AG04450 (cell line): ENCODE data around the gene TMEM198. TPM values are rescaled to one million over a fixed set of nuclear protein-coding genes. Genes with fewer than 3 reads are reported as not detected.

Experiments used
- CTCF ChIA-PET: fragments of 300-600, 350-600 bp; formaldehyde crosslinking; extraction: SDS; loops from one replicate; lab custom pipeline; 2022; ENCODE audit warnings: antibody characterized with exemption, inconsistent platforms; lab: Charles Lee
- POLR2A ChIA-PET: fragments of 350-600 bp; formaldehyde crosslinking; extraction: SDS; loops from one replicate; lab custom pipeline; 2021; ENCODE audit warnings: antibody characterized with exemption, inconsistent platforms; lab: Yijun Ruan, JAX
- DNase-seq: peaks from one replicate; pipeline ENCODE4 v3.0.0-alpha.2; 2011; ENCODE audit warnings: low read depth, low spot score
- H3K27ac ChIP-seq: one replicate; pipeline ENCODE4 v1.5.1; 2012; ENCODE audit warnings: low read depth, low read length, control low read depth
- H3K27me3 ChIP-seq: one replicate; pipeline ENCODE4 v1.6.0; 2012; ENCODE audit warnings: low read length; ENCODE audit not compliant: control insufficient read depth, insufficient read depth
- H3K4me3 ChIP-seq: 2 replicates; pipeline ENCODE4 v1.5.1; 2011; ENCODE audit warnings: mild to moderate bottlenecking, low read depth, low read length, control low read depth
- H3K9me3 ChIP-seq: 2 replicates; pipeline ENCODE4 v1.5.1; 2012; ENCODE audit warnings: low read length; ENCODE audit not compliant: control insufficient read depth, insufficient read depth
- CTCF ChIP-seq: IDR thresholded peaks from 2 replicates; pipeline ENCODE4 v1.5.1; 2011; ENCODE audit warnings: low read depth, low read length, control low read depth, inconsistent platforms
- polyA plus RNA-seq: library from polyadenylated mRNA; depleted of rRNA; stranded (reverse); fragments of >200 nt; gene quantifications from 2 replicates; pipeline ENCODE4 v1.2.3, GENCODE V29; 2011

Gene TMEM198
- polyA plus RNA-seq, 1 experiment: 0.83 TPM

GRCh38 chr2:219496825-219497494 is 46.9 kb upstream of the TMEM198 start:
- Histone ChIP-seq H3K9me3 (no peaks in the 10 kb centered on the region; the same call in 1 of the 2 replicates), H3K4me3 (peak overlapping the region; percentile 76)

DNA sequence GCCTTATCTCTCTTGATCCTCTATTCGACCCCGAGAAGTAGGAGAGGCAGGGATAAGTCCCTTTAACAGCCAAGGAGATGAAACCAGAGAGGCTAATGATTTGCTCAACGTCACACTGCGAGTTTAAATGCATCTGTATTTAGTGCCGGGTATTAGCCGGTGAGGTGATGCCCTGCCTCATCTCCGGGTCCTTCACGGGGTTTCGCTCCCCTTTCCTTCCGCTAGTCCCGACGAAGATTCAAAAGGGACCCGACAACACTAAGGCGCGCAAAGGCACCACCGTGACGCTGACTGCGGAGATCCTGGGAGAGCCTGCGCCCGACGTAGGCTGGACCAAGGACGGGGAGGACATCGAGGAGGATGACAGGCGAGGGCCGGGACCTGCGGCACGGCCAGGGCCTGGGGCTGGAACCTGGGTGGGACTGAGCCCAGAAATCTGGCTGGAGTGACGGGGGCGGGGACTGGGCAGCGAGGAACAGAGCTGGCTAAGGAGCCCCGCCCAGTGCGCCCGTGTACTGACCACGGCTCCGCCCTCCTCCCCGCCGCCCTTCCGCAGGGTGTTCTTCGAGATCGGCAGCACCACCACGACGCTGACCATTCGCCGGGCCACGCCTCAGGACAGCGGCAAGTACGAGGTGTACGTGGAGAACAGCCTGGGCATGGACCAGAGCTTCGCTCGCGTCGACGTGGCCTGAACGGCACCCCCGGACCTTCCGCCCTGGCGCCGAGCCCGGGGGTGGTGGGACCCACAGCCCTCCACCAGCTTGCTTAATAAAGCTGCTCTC is 46.1 kb upstream of the TMEM198 start:
- Histone ChIP-seq H3K27ac (peak overlapping the region; percentile 86), H3K27me3 (peaks cover 3% of the 10 kb centered on the region), H3K9me3 (no peaks in the 10 kb centered on the region; the same call in 1 of the 2 replicates), H3K4me3 (peak overlapping the region; percentile 76)
- no peak for TF ChIP-seq CTCF
- CTCF ChIA-PET: interaction anchor here (0.8 to 6.1 kb wide), 8 partner anchors 11 to 94 kb away, joined by 3 to 168 read pairs (median 10); no protein-coding TSS in a partner anchor
- POLR2A ChIA-PET: interaction anchor here (0.6 to 2.9 kb wide), 13 partner anchors 9 to 128 kb away, joined by 3 to 18 read pairs (median 4); no protein-coding TSS in a partner anchor
- peak; percentile 46 for DNase-seq

More at GRCh38 chr2:219496825-219497494, 46.9 kb upstream of the TMEM198 start:
- Histone ChIP-seq H3K27me3 (peaks cover 3% of the 10 kb centered on the region), H3K27ac (no peak overlapping the region)
- CTCF ChIA-PET: interaction anchor here (1.0 to 6.1 kb wide), 8 partner anchors 11 to 93 kb away, joined by 3 to 168 read pairs (median 28); no protein-coding TSS in a partner anchor
- no peak for DNase-seq
- TF ChIP-seq CTCF: no peak
- POLR2A ChIA-PET: interaction anchor here (0.9 to 2.9 kb wide), 5 partner anchors 13 to 108 kb away, joined by 3 to 18 read pairs (median 3); no protein-coding TSS in a partner anchor

DNA sequence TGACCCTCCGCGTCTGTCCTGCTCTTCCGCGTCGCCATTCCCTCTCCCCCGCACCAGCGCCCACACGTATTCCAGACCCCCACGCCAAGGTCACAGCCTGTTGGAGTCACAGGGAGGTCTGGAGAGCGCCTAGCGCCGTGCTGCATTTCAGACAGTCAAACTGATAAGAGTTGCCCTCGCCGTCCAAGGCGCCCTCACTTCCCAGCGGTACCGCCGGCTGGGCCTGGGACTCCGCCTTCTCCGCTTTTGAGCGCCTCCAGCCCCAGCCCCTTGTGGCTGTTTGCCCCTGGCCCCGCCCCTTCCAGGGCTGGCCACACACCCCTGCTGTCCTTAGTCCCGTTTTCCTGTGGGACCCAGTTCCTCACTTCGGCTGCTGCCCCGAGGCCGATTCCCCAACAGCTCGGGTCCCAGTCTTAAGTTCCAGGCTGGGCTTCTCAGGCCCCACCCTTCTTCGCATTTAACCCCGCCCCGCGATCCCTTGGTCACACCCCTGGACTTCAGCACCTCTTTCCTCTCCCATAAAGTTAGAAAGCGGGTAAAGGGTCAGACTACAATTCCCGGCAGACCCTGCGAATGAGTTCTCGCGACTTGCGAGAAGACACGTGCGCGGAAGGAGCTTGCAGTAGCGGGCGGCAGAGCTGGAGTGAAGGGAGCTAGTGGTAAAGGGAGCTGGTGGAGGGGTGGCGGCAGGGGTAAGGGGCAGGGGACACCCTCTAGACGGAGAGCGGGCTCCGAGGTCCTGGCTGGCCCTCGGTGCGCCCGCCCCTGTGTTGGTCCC is 45.4 kb upstream of the TMEM198 start, which contains the start of gene GMPPA:
Gene GMPPA (plus strand): TSS at position 612 of the 778 bp plus-strand sequence. CDS start 1,085 bp downstream, outside the sequence.
- Histone ChIP-seq H3K27me3 (peaks cover 3% of the 10 kb centered on the region), H3K4me3 (peak within 1 kb of the TSS; percentile 80), H3K27ac (peak within 1 kb of the TSS; percentile 86), H3K9me3 (no peaks in the 10 kb centered on the region; the same call in 1 of the 2 replicates)
- CTCF ChIA-PET: interaction anchor here (0.7 to 6.1 kb wide), 11 partner anchors 11 to 95 kb away, joined by 3 to 168 read pairs (median 6); no protein-coding TSS in a partner anchor
- TF ChIP-seq CTCF: 0 out of 2 replicates have a peak, but pooled peaks have one; percentile 7
- POLR2A ChIA-PET: interaction anchor here (0.6 to 2.9 kb wide), 21 partner anchors 9 to 129 kb away, joined by 3 to 18 read pairs (median 5); partner anchors contain the start of gene DNPEP
- DNase-seq: peak; percentile 97

GRCh38 chr2:219499058-219499307 is 44.8 kb upstream of the TMEM198 start:
- H3K27ac ChIP-seq: peak overlapping the region; percentile 84
- TF ChIP-seq CTCF: no peak
- peak overlapping the region; percentile 80 for H3K4me3 ChIP-seq
- H3K27me3 ChIP-seq: peaks cover 3% of the 10 kb centered on the region
- POLR2A ChIA-PET: interaction anchor here (0.6 to 2.9 kb wide), 15 partner anchors 9 to 112 kb away, joined by 3 to 18 read pairs (median 5); partner anchors contain the start of gene DNPEP
- DNase-seq: no peak
- no peaks in the 10 kb centered on the region; the same call in 1 of the 2 replicates for H3K9me3 ChIP-seq
- CTCF ChIA-PET: interaction anchor here (0.7 to 5.9 kb wide), 9 partner anchors 11 to 110 kb away, joined by 3 to 67 read pairs (median 6); no protein-coding TSS in a partner anchor
